Right lobe of liver (tissue), 5 donors: ENCODE measurements around the gene GOLGA8H. TPM values are rescaled to one million over a fixed set of nuclear protein-coding genes. Genes with fewer than 3 reads are reported as not detected.

Source experiments
- small RNA-seq, 2 experiments: library from RNA; depleted of rRNA; stranded (forward); fragments of <200 nt; gene quantifications; one replicate each; pipeline ENCODE3, GENCODE V24; 2016
- total RNA-seq, 6 experiments: library from RNA; depleted of rRNA in 2 of 6; stranded (reverse); fragments of >200 nt in 2 of 6; fragmentation: NEBNext Ultra II Directional in 3 of 6; extraction: Animal tissue kit (Norgen Biotek cat#: 25700) in 3 of 6; gene quantifications; one replicate each; pipeline versions ENCODE4 v1.1.0 to v1.2.4, GENCODE V29; 2016 to 2023
- donor health status: DM: no; HTN: no; CAD: no.
- donor health status: DM: no; HTN: no; CAD: no.
- donor health status: DM: no; HTN: yes; CAD: no.
- donor health status: DM: no; HTN: yes; CAD: no.

The GOLGA8H gene
- total RNA-seq, 6 experiments from 2014 or later: 0.13 TPM; not detected in 5

Small RNA genes within 50 kb of the gene (small RNA-seq; reads per million reads assigned to genes)
- gene RF00096 (0 reads per million in 2 experiments), gene RN7SL628P (0 reads per million in 2 experiments), gene RN7SL796P (0 reads per million in 2 experiments)

Other genes starting within 250 kb of the GOLGA8H start
- 1 to 10 TPM in 1 of 6 experiments, under 1 TPM in 1, not detected in 4; 0.67 to 3.1 TPM for gene CHRFAM7A, start 210.5 kb upstream of the GOLGA8H start, total RNA-seq
- gene GOLGA8R, start 189.8 kb upstream of the GOLGA8H start, total RNA-seq: 1 to 10 TPM; 1.2 to 3.8 (median 2.5) TPM
- gene GOLGA8Q, start 52.0 kb upstream of the GOLGA8H start, total RNA-seq: 1 to 10 TPM in 1 of 6 experiments, under 1 TPM in 1, not detected in 4; 0.71 to 1.6 TPM